Measurements from ENCODE around the gene BACH1.

Gene BACH1

GRCh38 chr21:29313662-29314408 lies 15.1 kb downstream of the BACH1 start:
- no peak for DNase-seq (ENCODE audit: low read depth in 4 of 4, low spot score in 1 of 4)

GRCh38 chr21:29315131-29315749 lies 16.5 kb downstream of the BACH1 start:
- DNase-seq (ENCODE audit: low read depth in 4 of 4, low spot score in 1 of 4) = no peak

GRCh38 chr21:29316029-29316742 lies 17.5 kb downstream of the BACH1 start:
- DNase-seq (ENCODE audit: low read depth in 4 of 4, low spot score in 1 of 4) = no peak

- DNase-seq (ENCODE audit: low read depth in 4 of 4, low spot score in 1 of 4) = no peak
These were observed 18.1 kb downstream of the BACH1 start for GRCh38 chr21:29316806-29317205.

- DNase-seq (ENCODE audit: low read depth in 4 of 4, low spot score in 1 of 4) = no peak
These were observed 19.6 kb downstream of the BACH1 start for GRCh38 chr21:29318354-29318753.

GRCh38 chr21:29320031-29320430 lies 21.3 kb downstream of the BACH1 start:
- no peak for DNase-seq (ENCODE audit: low read depth in 4 of 4, low spot score in 1 of 4)

GRCh38 chr21:29321217-29321616 lies 22.5 kb downstream of the BACH1 start:
- DNase-seq (ENCODE audit: low read depth in 4 of 4, low spot score in 1 of 4) = no peak

GRCh38 chr21:29321932-29322928 lies 23.5 kb downstream of the BACH1 start:
- no peak for DNase-seq (ENCODE audit: low read depth in 4 of 4, low spot score in 1 of 4)

- no peak for DNase-seq (ENCODE audit: low read depth in 4 of 4, low spot score in 1 of 4)
These were observed 24.5 kb downstream of the BACH1 start for GRCh38 chr21:29323189-29323588.

GRCh38 chr21:29326914-29327554 lies 28.3 kb downstream of the BACH1 start:
- DNase-seq (ENCODE audit: low read depth in 4 of 4, low spot score in 1 of 4) = no peak

- no peak for DNase-seq (ENCODE audit: low read depth in 4 of 4, low spot score in 1 of 4)
These were observed 30.7 kb downstream of the BACH1 start for GRCh38 chr21:29329406-29329805.

GRCh38 chr21:29330797-29331196 lies 32.1 kb downstream of the BACH1 start:
- no peak for DNase-seq (ENCODE audit: low read depth in 4 of 4, low spot score in 1 of 4)

- DNase-seq (ENCODE audit: low read depth in 4 of 4, low spot score in 1 of 4) = no peak
These were observed 34.0 kb downstream of the BACH1 start for GRCh38 chr21:29332461-29333362.

GRCh38 chr21:29333406-29333805 lies 34.7 kb downstream of the BACH1 start:
- DNase-seq (ENCODE audit: low read depth in 4 of 4, low spot score in 1 of 4) = no peak

GRCh38 chr21:29334717-29335428 lies 36.2 kb downstream of the BACH1 start:
- no peak for DNase-seq (ENCODE audit: low read depth in 4 of 4, low spot score in 1 of 4)

- no peak for DNase-seq (ENCODE audit: low read depth in 4 of 4, low spot score in 1 of 4)
These were observed 37.0 kb downstream of the BACH1 start for GRCh38 chr21:29335720-29336119.

- DNase-seq (ENCODE audit: low read depth in 4 of 4, low spot score in 1 of 4) = no peak
These were observed 39.5 kb downstream of the BACH1 start for GRCh38 chr21:29338256-29338655.

GRCh38 chr21:29340228-29340627 lies 41.5 kb downstream of the BACH1 start:
- DNase-seq (ENCODE audit: low read depth in 4 of 4, low spot score in 1 of 4) = no peak

Measured in stimulated activated CD4-positive, alpha-beta T cell treated with anti-CD3 and anti-CD28 coated beads, Interleukin-1b, Interleukin-23, amount 100 ng/mL, for 24 hours (primary cell).